Right ventricle myocardium inferior (tissue), 1 donor: ENCODE data around the gene CAMTA1. TPM values are rescaled to one million over a fixed set of nuclear protein-coding genes. Genes with fewer than 3 reads are reported as not detected.

ENCODE experiments used
- ATAC-seq: fragments of 200-7000 bp; cut with Tn5 transposase; one replicate; pipeline ENCODE4 v1.9.1; 2020; ENCODE audit warnings: mild to moderate bottlenecking, moderate library complexity
- DNase-seq: peaks from one replicate; pipeline ENCODE4 v3.0.0; 2021; ENCODE audit errors: missing footprints
- intact Hi-C: fragments of 100-400 bp; cut with DNase I; formaldehyde crosslinking; loops from one replicate; pipeline ENCODE4 v1.11.0; 2022
- total RNA-seq: library from RNA; stranded (reverse); fragmentation: NEBNext Ultra II Directional; extraction: Animal tissue kit (Norgen Biotek cat#: 25700); gene quantifications from one replicate; pipeline ENCODE4 v1.2.1, GENCODE V29; 2021
- donor health status: DM: no; HTN: yes; CAD: no; lungs with severe emphysema.

Gene CAMTA1
- total RNA-seq, 1 donor from 2014 or later, result 159 TPM

GRCh38 chr1:7199077-7199779, 414.0 kb downstream of the CAMTA1 start:
- no peak for ATAC-seq
- no peak for DNase-seq
- intact Hi-C loops, result no loop called here

GRCh38 chr1:7207875-7208646, 422.8 kb downstream of the CAMTA1 start:
- ATAC-seq (peak; percentile 72), DNase-seq (no peak)
- intact Hi-C loops, result loop anchor here (5.0 to 10.0 kb wide), 4 partner anchors 133 to 411 kb away; no protein-coding TSS in a partner anchor

- DNase-seq (no peak), ATAC-seq (no peak)
- intact Hi-C loops, result loop anchor here (5.0 to 10.0 kb wide), 4 partner anchors 134 to 411 kb away; no protein-coding TSS in a partner anchor
These were observed 423.5 kb downstream of the CAMTA1 start for GRCh38 chr1:7208647-7209180.

- no peak for ATAC-seq
- intact Hi-C loops, result loop anchor here (5.0 to 10.0 kb wide), 4 partner anchors 135 to 412 kb away; no protein-coding TSS in a partner anchor
- no peak for DNase-seq
These were observed 424.1 kb downstream of the CAMTA1 start for GRCh38 chr1:7209336-7209735.

- ATAC-seq (no peak), DNase-seq (no peak)
- intact Hi-C loops, result loop anchor here (5.0 kb wide), 1 partner anchor 496 kb away; no protein-coding TSS in a partner anchor
These were observed 433.1 kb downstream of the CAMTA1 start for GRCh38 chr1:7218210-7218832.

GRCh38 chr1:7219031-7219430, 433.8 kb downstream of the CAMTA1 start:
- DNase-seq, result no peak
- intact Hi-C loops, result loop anchor here (5.0 kb wide), 1 partner anchor 497 kb away; no protein-coding TSS in a partner anchor
- ATAC-seq, result no peak

GRCh38 chr1:7220007-7220406, 434.8 kb downstream of the CAMTA1 start:
- ATAC-seq, result no peak
- no peak for DNase-seq
- intact Hi-C loops, result loop anchor here (5.0 kb wide), 1 partner anchor 427 kb away; no protein-coding TSS in a partner anchor

GRCh38 chr1:7220712-7221252, 435.5 kb downstream of the CAMTA1 start:
- ATAC-seq, result no peak
- DNase-seq, result no peak
- intact Hi-C loops, result loop anchor here (5.0 kb wide), 1 partner anchor 427 kb away; no protein-coding TSS in a partner anchor

- intact Hi-C loops, result loop anchor here (5.0 kb wide), 1 partner anchor 425 kb away; no protein-coding TSS in a partner anchor
- no peak for DNase-seq
- no peak for ATAC-seq
These were observed 436.8 kb downstream of the CAMTA1 start for GRCh38 chr1:7221826-7222694.

GRCh38 chr1:7222695-7223015, 437.4 kb downstream of the CAMTA1 start:
- intact Hi-C loops, result loop anchor here (5.0 kb wide), 1 partner anchor 425 kb away; no protein-coding TSS in a partner anchor
- ATAC-seq, result no peak
- DNase-seq, result no peak

GRCh38 chr1:7223334-7224080, 438.3 kb downstream of the CAMTA1 start:
- ATAC-seq (no peak), DNase-seq (no peak)
- intact Hi-C loops, result loop anchor here (5.0 kb wide), 1 partner anchor 424 kb away; no protein-coding TSS in a partner anchor

- DNase-seq (no peak), ATAC-seq (no peak)
- intact Hi-C loops, result loop anchor here (5.0 kb wide), 1 partner anchor 423 kb away; no protein-coding TSS in a partner anchor
These were observed 438.9 kb downstream of the CAMTA1 start for GRCh38 chr1:7224081-7224534.

GRCh38 chr1:7224644-7225043, 439.4 kb downstream of the CAMTA1 start:
- DNase-seq, result no peak
- intact Hi-C loops, result loop anchor here (5.0 kb wide), 1 partner anchor 423 kb away; no protein-coding TSS in a partner anchor
- ATAC-seq, result no peak

- DNase-seq, result no peak
- ATAC-seq, result no peak
- intact Hi-C loops, result no loop called here
These were observed 440.7 kb downstream of the CAMTA1 start for GRCh38 chr1:7225711-7226505.

- ATAC-seq, result no peak
- intact Hi-C loops, result no loop called here
- no peak for DNase-seq
These were observed 442.4 kb downstream of the CAMTA1 start for GRCh38 chr1:7227654-7228053.
